Activated gamma-delta T cell (primary cell): Measurements from ENCODE around the gene C3AR1.
A peak's percentile ranks its signal among the peaks of the same experiment; 100 is the strongest.
"Not testable (repeated sequence)": the region's sequence is repeated elsewhere in the genome, so short reads cannot be mapped to it uniquely, and the experiment has no call there.

Experiments used
- DNase-seq: peaks from one replicate; lab custom pipeline; 2025; lab: John Stamatoyannopoulos, UW

Gene C3AR1

DNA sequence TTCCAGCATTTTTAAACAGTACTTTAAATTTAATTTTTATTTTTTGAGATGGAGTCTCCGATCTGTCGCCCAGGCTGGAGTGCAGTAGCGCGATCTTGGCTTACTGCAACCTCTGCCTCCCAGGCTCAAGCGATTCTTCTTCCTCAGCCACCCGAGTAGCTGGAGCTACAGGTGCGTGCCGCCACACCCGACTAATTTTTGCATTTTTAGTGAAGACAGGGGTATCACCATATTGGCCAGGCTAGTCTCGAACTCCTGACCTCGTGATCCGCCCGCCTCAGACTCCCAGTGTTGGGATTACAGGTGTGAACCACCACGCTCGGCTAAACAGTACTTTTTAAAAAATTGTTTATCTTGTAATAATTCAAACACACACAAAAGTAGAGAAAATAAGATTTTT, 37.9 kb downstream of the C3AR1 start:
- no peak for DNase-seq

DNA sequence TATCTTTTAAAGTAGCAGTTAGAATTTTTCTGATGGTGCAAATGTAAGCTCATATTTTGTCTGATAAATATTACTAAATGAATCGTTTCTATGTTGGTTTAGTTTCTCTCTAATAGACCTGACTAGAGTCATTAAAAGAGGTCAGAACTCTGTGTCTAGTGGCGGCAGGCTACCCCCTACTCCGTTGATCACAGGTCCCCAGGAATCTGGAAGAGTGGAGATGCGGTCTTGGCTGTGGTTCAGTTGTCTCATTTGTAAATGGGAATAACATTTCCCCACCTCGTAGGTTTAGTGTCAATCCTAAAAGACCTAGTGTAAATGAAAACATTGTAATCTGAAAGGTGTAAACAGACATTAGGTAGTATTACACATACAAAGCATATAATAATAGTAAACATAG, 38.3 kb downstream of the C3AR1 start:
- DNase-seq, result no peak

DNA sequence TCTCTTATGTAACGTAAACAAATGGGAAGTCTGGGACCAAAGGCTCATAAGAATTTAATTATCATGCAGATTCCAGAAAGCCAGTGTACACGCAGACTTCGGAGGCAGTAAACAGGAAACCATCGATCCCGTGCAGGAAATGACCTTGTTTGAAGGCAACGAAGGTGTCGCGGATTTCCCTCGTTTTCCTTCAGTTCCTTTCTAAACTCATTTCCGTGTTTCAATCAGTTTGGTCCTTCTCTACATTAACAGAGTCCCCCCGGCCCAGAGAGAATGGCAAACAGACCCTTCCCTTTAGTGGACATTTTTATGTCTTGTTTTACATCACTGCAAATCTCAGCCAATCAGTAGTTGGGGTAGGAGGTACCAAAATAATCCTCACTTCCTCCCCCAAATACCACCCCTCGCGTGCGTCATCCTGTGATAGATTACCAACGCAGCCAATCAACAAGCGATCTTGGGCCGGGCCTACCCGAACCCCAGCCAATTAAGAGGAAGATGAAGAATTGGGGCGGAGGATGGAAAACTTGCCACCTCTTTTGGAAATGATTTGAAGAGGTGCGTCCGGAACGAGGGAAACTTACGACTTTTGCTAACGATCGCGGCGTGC, 39.8 kb downstream of the C3AR1 start:
- DNase-seq, result peak; percentile 35

DNA sequence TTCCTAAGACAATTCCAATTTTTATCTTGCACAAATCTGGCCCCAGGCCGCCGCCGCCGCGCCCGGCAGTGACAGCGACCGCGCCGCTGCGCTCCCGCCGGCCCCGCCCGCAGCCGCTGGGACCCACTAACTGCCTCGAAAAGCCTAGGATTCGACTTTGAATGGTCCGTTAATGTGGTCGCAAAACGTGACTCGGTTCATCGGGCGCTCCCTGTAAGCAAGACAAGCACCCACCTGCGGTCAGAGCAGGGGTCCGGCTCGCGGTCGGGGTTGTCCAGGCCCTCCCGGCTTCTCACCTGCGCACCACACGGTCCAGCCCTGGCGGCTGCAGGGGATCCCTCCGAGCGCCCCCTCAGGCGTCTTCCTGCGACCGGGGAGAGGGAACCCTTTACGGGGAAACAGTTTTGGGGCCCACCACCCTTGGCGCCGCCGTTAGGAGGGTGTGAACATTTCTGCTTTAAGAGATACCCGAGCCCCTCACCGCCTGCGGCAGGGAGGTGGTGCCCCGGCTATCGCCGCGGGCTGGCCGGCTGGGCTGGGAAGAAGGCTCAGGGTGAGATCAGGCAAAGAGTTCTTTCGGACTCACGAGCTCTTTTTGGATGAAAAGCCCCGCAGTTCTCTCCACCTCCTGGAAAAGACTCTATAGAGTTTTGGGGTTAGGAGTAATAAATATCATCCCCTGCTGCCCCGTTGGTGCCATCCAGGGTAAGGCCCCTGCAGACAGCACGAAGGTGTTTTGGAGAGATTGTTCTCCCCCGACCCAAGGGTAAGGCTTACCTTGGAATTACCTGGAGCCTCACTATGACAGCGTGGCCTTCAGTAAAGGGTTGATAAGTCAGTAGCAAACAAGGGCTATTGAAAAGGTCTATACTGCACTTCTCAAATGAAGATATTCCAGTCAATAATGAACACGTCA, 47.2 kb downstream of the C3AR1 start:
- DNase-seq, result no peak

DNA sequence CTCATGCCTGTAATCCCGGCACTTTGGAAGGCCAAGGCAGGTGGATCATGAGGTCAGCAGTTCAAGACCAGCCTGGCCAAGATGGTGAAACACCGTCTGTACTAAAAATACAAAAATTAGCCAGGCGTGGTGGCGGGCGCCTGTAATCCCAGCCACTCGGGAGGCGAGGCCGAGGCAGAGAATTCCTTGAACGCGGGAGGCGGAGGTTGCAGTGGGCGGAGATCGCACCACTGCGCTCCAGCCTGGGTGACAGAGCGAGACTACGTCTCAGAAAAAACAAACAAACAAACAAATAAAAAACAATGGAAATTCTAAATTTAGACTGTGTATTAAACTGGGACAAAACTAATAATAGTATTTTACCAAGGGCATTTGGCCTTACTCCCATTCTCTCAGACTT, 47.9 kb downstream of the C3AR1 start:
- DNase-seq, result not testable (repeated sequence)

DNA sequence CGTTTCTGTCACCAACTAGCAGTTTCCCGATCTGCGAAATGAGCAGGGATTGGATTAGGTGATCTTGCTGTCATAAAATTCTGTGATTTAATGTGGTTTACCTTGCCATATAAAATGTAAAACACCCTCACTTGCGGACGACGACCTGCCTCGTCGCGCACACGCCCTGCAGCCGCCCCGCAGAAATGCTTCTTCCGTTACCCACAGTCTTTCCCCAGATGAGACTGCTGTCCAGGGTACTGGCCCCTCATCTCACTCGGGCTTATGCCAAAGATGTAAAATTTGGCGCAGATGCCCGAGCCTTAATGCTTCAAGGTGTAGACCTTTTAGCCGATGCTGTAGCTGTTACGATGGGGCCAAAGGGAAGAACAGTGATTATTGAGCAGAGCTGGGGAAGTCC, 51.3 kb downstream of the C3AR1 start:
- DNase-seq, result no peak

DNA sequence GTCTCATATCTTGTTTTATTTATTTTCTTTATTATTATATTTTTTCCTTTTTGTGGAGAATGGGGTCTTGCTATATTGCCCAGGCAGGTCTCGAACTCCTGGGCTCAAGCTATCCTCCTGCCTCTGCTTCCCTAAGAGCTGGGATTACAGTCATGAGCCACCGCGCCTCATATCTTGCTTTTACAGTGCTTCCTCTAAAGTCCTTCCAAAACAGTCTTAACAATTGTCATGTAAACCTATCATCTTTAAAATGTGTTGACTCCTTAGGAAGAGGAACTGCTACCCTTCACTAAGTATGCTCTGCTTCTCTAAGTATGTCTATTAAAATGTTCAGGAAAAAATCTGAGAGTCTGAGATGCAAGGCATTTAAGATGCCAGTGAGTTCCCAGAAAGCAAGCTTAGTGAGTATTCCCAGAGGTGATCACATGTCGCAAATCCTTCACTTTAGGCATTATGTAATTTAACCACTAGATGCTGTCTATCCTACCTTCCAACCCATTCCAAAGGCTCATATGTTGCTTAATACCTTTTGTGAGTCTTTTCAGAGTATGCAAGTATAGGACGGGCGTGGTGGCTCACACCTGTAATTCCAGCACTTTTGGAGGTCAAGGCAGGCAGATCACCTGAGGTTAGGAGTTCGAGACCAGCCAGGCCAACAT, 53.4 kb downstream of the C3AR1 start:
- no peak for DNase-seq

DNA sequence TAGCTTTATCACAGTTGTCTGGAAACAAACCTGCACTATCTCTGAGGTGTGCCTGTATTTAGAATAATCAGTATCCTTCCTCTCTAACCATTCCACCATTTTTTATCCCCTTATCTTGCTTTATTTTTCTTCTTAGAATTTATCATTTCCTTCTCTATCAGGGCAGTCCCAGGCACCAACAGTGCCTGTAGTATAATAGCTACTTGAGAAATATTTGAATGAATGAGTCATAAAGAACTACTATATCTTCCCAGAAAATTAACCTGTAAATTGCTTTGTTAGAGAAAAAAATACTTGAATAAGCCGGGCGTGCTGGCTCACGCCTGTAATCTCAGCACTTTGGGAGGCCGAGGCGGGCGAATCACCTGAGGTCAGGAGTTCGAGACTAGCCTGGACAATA, 54.8 kb downstream of the C3AR1 start:
- no peak for DNase-seq
